IPS-18a (cell line): ENCODE data around the gene GALNT15.

ENCODE experiments used
- H3K27ac ChIP-seq: one replicate; pipeline ENCODE4 v1.5.1; 2013; ENCODE audit warnings: low read length
- H3K27me3 ChIP-seq: one replicate; pipeline ENCODE4 v1.6.1; 2013; ENCODE audit warnings: mild to moderate bottlenecking, low read length; ENCODE audit not compliant: control insufficient read depth, insufficient read depth
- H3K36me3 ChIP-seq: one replicate; pipeline ENCODE4 v1.6.1; 2013; ENCODE audit warnings: low read depth, low read length; ENCODE audit not compliant: control insufficient read depth
- H3K4me1 ChIP-seq: one replicate; pipeline ENCODE4 v1.6.1; 2013; ENCODE audit warnings: low read depth, low read length; ENCODE audit not compliant: control insufficient read depth
- H3K4me3 ChIP-seq: one replicate; pipeline ENCODE4 v1.5.1; 2013; ENCODE audit warnings: low read length
- H3K9ac ChIP-seq: one replicate; pipeline ENCODE4 v1.6.1; 2013; ENCODE audit warnings: mild to moderate bottlenecking, low read length, moderate library complexity
- H3K9me3 ChIP-seq: one replicate; pipeline ENCODE4 v1.6.1; 2013; ENCODE audit warnings: low read depth, low read length; ENCODE audit not compliant: control insufficient read depth

Gene GALNT15, protein sequence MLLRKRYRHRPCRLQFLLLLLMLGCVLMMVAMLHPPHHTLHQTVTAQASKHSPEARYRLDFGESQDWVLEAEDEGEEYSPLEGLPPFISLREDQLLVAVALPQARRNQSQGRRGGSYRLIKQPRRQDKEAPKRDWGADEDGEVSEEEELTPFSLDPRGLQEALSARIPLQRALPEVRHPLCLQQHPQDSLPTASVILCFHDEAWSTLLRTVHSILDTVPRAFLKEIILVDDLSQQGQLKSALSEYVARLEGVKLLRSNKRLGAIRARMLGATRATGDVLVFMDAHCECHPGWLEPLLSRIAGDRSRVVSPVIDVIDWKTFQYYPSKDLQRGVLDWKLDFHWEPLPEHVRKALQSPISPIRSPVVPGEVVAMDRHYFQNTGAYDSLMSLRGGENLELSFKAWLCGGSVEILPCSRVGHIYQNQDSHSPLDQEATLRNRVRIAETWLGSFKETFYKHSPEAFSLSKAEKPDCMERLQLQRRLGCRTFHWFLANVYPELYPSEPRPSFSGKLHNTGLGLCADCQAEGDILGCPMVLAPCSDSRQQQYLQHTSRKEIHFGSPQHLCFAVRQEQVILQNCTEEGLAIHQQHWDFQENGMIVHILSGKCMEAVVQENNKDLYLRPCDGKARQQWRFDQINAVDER

DNA sequence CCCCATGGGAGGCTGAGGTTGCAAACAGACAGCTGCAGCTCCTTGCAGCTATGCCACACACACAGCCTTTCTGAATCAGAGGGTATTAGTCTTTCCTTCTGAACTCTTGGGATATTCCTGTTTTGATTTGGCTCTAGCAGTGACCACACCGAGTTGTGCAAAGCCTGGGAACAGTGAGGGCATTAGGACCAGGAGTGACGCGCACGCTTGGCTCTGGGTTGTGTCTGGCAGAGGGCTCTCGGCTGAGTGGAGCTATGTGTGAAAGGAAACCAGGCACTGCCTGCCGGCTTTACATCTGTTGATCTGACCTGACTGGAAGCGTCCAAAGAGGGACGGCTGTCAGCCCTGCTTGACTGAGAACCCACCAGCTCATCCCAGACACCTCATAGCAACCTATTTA lies at the start of gene GALNT15:
TSS of gene GALNT15 (plus strand) at position 292 of the 400 bp plus-strand sequence. CDS start 472 bp downstream, outside the sequence.
- no peak within 1 kb of the TSS for H3K9ac ChIP-seq
- no peak within 1 kb of the TSS for H3K4me3 ChIP-seq

DNA sequence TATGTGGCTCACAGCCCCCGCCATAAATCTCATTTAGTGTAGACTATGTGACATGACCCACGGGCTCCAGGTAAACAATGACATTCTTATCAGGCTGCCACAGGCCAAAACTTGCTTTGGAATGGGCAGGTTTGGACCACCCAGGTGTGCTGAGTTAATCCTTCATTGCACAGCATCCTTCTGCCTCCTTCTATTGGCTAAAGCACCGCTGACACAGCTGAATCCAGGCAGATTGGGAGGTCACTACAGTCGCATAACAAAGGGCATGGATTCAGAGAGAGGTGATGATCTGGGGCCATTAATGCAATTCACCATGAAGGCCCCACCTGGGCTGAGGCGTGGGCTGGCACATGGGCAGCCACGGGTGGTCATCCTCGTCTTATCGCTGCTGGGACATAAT lies 47.8 kb upstream of the GALNT15 start:
- H3K9ac ChIP-seq = no peak overlapping the region

More for the DNA sequence above, at the start of gene GALNT15:
- Histone ChIP-seq H3K36me3 (no peaks in the 10 kb centered on the region), H3K4me1 (no peaks in the 10 kb centered on the region), H3K27me3 (no peaks in the 10 kb centered on the region), H3K9me3 (no peaks in the 10 kb centered on the region), H3K27ac (no peak within 1 kb of the TSS)

DNA sequence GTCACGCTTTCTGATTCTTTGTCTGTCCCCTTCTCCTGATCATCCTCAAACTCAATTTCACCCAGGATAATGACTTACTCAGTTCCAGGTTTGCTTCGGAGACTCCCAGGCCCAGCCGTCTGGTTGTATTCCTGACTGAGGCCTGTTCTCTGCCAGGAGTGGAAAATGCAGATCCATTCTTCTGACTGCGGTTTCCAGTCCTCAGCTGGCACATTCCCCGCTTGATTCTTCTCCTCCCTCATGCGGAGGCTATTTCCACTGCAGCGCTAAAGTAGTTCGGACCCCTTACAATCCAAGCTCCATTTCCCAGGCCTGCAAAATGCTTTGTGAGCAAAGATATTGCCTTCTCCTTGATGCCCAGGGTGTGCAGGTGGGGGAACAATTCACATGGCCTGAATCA lies 47.2 kb upstream of the GALNT15 start:
- H3K36me3 ChIP-seq = no peaks in the 10 kb centered on the region
- no peak overlapping the region for H3K9ac ChIP-seq
- H3K4me1 ChIP-seq = no peaks in the 10 kb centered on the region
- no peak overlapping the region for H3K27ac ChIP-seq
- no peaks in the 10 kb centered on the region for H3K27me3 ChIP-seq
- no peak overlapping the region for H3K4me3 ChIP-seq
- no peaks in the 10 kb centered on the region for H3K9me3 ChIP-seq

More for the DNA sequence above, 47.8 kb upstream of the GALNT15 start:
- Histone ChIP-seq H3K9me3 (no peaks in the 10 kb centered on the region), H3K4me1 (no peaks in the 10 kb centered on the region), H3K4me3 (no peak overlapping the region), H3K27me3 (no peaks in the 10 kb centered on the region), H3K36me3 (no peaks in the 10 kb centered on the region), H3K27ac (no peak overlapping the region)

DNA sequence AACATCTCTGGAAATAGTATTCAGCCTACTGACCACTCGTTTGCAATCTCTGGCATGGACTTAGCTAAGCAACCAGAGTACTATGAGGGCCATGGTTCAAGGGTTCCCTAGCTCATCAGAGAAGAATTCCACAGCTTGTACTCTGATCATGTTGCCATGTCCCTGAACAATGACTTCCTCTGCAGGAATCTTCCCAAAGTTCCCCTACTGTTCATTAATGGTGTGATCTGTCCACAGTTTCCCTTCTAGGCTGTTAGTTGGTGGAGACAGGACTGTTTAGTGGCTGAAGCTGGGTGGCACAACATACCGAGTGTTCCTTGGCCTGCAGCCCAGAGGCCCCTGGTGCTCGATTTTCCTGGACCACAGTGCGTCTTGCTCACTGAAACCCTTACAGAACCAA lies 44.4 kb upstream of the GALNT15 start:
- Histone ChIP-seq H3K9ac (no peak overlapping the region), H3K27ac (no peak overlapping the region), H3K27me3 (no peaks in the 10 kb centered on the region), H3K4me3 (no peak overlapping the region), H3K4me1 (peaks cover 3% of the 10 kb centered on the region), H3K9me3 (no peaks in the 10 kb centered on the region), H3K36me3 (no peaks in the 10 kb centered on the region)

DNA sequence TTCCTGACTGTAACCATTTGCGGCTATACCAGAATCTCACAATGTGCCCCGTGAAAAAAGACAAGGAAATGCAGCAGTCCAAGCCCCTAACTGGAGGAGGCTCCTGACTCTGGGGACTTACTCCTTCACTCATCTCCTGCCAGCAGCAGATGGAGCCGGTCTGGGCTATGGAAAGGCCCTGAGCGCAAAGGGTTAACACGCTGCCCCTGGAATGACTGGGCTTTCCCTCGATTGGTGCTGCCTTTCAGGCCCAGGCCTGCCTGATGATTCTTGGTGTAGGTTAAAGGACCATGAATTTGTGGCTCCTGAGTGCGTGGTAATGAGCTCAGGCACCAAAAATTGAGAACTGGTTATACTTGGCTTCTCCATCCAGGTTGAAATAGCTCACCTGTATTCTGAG lies 42.3 kb upstream of the GALNT15 start:
- H3K4me1 ChIP-seq = peaks cover 3% of the 10 kb centered on the region
- H3K27ac ChIP-seq = no peak overlapping the region
- no peaks in the 10 kb centered on the region for H3K36me3 ChIP-seq
- H3K4me3 ChIP-seq = no peak overlapping the region
- no peak overlapping the region for H3K9ac ChIP-seq
- no peaks in the 10 kb centered on the region for H3K9me3 ChIP-seq
- H3K27me3 ChIP-seq = no peaks in the 10 kb centered on the region

DNA sequence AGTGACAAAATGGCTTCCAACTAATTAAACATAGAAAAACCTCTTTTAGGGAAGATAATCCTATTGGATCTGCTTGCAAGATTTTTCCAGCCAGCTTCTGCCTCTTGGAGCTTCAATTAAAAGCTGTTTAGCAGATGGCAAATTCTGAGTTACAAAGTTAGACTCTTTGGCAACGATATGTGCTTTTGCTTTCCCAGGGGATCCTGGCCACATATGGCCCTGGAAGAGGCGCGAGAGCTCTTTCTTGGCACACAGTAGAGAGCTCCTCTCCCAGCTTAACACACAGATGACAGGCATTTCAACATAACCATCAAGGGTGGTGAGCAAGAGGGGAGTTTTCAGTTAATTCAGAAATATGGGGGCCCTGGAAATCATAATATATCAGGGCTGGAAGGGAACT lies 41.6 kb upstream of the GALNT15 start:
- H3K27me3 ChIP-seq = no peaks in the 10 kb centered on the region
- no peaks in the 10 kb centered on the region for H3K9me3 ChIP-seq
- no peaks in the 10 kb centered on the region for H3K36me3 ChIP-seq
- H3K4me1 ChIP-seq = peaks cover 3% of the 10 kb centered on the region
- H3K9ac ChIP-seq = no peak overlapping the region
- no peak overlapping the region for H3K27ac ChIP-seq
- no peak overlapping the region for H3K4me3 ChIP-seq

DNA sequence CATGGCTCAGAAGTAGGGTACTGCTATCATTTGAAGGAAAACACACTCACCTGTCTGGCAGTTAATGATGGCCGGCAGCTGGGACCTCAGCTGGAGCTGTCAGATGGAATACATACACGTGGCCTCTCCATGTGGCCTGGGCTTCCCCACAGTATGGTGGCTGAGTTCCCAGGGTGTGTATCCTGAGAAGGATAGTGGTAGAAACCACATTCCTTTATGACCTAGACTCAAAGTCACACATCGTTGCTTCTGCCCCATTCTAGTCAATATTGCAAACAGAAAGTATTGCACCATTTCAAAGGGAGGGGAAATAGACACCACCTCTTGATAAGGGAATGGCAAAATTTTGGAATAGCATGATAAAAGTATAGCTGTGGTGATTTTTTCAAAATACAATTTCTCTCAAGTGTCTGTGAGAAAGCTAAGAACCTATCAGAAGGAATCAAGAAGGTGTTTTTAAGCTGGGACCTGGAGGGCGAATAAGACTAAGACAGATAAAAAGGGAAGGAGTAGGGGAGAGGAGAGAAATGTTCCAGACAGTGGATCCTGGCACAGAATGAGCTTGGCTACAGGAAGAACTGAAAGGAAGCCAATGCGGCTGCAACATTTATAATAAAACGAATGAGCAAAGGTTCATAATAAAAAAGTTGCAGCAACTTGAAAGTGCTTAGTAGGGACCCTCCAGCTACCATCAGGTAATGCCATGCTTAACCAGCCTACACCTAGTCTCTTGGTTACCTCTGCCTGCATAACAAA lies 40.1 kb upstream of the GALNT15 start:
- Histone ChIP-seq H3K4me1 (peaks cover 3% of the 10 kb centered on the region), H3K36me3 (no peaks in the 10 kb centered on the region), H3K27ac (no peak overlapping the region), H3K4me3 (no peak overlapping the region), H3K27me3 (no peaks in the 10 kb centered on the region), H3K9ac (no peak overlapping the region), H3K9me3 (no peaks in the 10 kb centered on the region)

DNA sequence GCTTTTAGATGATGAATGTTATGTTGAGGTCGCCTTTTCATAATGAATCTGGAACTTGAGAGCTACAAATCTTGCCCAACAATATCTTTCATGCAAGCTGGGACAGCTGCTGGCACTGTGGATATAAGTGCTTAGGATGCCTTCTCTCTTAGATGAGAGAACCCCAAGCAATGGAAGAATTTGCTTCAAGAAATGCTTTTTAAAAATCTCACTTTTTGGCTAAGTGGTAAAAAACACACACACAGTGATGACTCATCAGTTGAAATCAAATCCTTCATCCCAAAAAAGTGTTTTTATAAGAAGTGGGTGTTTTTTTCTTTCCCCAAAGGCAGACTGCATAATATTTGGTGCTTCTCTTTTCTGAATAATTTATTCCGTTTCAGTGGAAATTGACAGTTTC lies 38.4 kb upstream of the GALNT15 start:
- no peaks in the 10 kb centered on the region for H3K36me3 ChIP-seq
- H3K27ac ChIP-seq = no peak overlapping the region

DNA sequence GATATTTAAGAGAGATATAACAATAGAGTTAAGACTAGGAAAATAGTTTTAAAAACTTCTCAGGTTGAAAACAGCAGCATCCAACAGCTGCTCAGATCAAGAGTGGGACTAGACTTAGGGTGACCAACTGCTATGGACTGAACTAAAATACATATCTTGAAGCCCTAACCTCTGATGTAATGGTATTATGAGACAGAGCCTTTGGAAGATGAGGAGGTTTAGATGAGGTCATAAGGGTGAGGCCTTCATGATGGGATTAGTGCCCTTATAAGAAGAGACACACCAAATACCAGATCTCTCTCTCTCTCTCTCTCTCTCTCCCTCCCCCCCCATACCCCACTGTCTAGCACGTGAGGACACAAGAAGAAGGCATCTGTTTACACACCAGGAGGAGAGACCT lies 37.4 kb upstream of the GALNT15 start:
- no peak overlapping the region for H3K9ac ChIP-seq
- H3K36me3 ChIP-seq = no peaks in the 10 kb centered on the region
- peaks cover 3% of the 10 kb centered on the region for H3K4me1 ChIP-seq
- H3K4me3 ChIP-seq = no peak overlapping the region
- H3K27me3 ChIP-seq = peaks cover 17% of the 10 kb centered on the region
- no peaks in the 10 kb centered on the region for H3K9me3 ChIP-seq
- H3K27ac ChIP-seq = no peak overlapping the region

More for the DNA sequence above, 38.4 kb upstream of the GALNT15 start:
- Histone ChIP-seq H3K4me3 (no peak overlapping the region), H3K27me3 (peaks cover 8% of the 10 kb centered on the region), H3K9me3 (no peaks in the 10 kb centered on the region), H3K4me1 (peaks cover 3% of the 10 kb centered on the region), H3K9ac (no peak overlapping the region)

DNA sequence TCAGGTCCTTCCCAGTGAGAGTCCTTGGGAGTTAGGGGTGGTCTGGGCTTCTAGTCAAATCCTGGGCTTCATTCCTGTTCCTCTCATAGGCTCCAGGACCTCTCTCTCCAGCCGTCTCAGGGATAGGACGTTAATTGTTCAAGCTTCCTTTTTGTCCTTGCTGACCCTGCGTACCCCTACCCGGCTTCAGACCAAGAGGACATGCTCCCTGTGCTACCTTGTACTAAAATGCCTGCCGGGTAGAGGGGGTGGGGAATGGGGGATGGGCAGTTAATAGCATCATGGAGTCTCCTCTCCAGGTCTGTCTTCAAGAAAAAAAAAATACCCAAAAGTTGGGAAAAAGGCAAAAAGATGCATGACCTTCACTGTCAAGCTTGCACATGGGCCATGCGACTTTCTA lies 36.5 kb upstream of the GALNT15 start:
- H3K9ac ChIP-seq = no peak overlapping the region
- H3K4me1 ChIP-seq = peaks cover 9% of the 10 kb centered on the region
- H3K27ac ChIP-seq = no peak overlapping the region
- no peaks in the 10 kb centered on the region for H3K9me3 ChIP-seq
- no peak overlapping the region for H3K4me3 ChIP-seq
- peaks cover 27% of the 10 kb centered on the region for H3K27me3 ChIP-seq
- no peaks in the 10 kb centered on the region for H3K36me3 ChIP-seq

DNA sequence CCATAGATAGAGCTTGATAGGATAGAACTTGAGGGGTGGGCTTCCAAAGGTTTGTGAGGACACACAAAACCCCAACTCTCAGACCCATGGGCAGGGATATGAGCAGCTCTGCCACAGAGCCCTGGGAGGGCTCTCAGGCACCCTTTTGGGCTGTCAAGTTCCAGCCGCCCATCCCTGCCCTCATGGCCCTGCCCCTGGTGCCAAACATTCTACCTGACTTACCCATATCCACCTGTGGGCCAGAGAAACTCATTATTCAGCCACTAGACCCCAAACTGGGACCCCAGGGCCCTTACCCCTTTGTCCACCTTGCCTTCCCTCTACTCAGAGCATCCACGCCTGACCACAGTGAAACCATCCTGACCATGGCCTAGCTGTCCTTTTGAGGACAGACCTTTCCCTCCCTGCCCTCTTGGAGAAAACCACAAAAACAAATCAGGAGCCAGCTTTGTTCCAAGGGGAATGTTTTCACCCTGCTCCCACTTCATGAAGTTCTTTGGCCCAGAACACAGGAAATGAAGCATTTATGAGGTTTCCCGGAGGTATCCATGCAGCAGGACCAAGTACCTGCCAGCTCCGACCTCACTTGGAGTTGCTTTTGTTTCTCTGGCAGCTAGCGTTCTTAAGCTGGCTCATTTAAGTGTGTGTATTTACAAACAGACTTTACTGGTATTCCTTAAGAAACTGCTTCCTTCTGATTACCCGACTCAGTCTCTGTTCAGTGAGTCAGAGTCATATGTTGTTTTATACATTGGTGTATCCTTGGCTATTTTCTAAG lies 34.2 kb upstream of the GALNT15 start:
- H3K27me3 ChIP-seq = peaks cover 48% of the 10 kb centered on the region
- H3K4me1 ChIP-seq = peaks cover 20% of the 10 kb centered on the region
- no peak overlapping the region for H3K27ac ChIP-seq
- H3K9me3 ChIP-seq = no peaks in the 10 kb centered on the region
- no peak overlapping the region for H3K9ac ChIP-seq
- H3K4me3 ChIP-seq = no peak overlapping the region
- H3K36me3 ChIP-seq = no peaks in the 10 kb centered on the region
